Fibroblast of lung (primary cell): ENCODE data around the gene ARHGEF7. TPM values are rescaled to one million over a fixed set of nuclear protein-coding genes. Genes with fewer than 3 reads are reported as not detected.
A peak's percentile ranks its signal among the peaks of the same experiment; 100 is the strongest.

Source experiments
- DNase-seq, 2 donors: peaks; one replicate each; pipeline versions ENCODE4 v3.0.0 to v3.0.0-alpha.2; 2010; ENCODE audit warnings: low read depth in 2 of 2
- H2AFZ ChIP-seq: 2 replicates; pipeline ENCODE4 v1.5.1; 2012; ENCODE audit warnings: low read length, control low read depth, inconsistent platforms
- H3K27ac ChIP-seq: 2 replicates; pipeline ENCODE4 v1.5.1; 2011; ENCODE audit warnings: low read length, control low read depth; ENCODE audit not compliant: insufficient read depth
- H3K27me3 ChIP-seq: 2 replicates; pipeline ENCODE4 v1.5.1; 2011; ENCODE audit warnings: mild to moderate bottlenecking, low read length; ENCODE audit not compliant: control insufficient read depth, insufficient read depth
- H3K36me3 ChIP-seq: 2 replicates; pipeline ENCODE4 v1.5.1; 2011; ENCODE audit warnings: low read length; ENCODE audit not compliant: control insufficient read depth, insufficient read depth
- H3K4me1 ChIP-seq: 2 replicates; pipeline ENCODE4 v1.5.1; 2011; ENCODE audit warnings: low read length; ENCODE audit not compliant: control insufficient read depth, insufficient read depth; ENCODE audit errors: extremely low read depth
- H3K4me2 ChIP-seq: 2 replicates; pipeline ENCODE4 v1.5.1; 2011; ENCODE audit warnings: low read length, control low read depth; ENCODE audit not compliant: insufficient read depth; ENCODE audit errors: extremely low read depth
- H3K4me3 ChIP-seq, 4 experiments: fragments of 200-600 bp in 1 of 4; sonication (generic) in 1 of 4; replicated peaks in 1 of 4; 2 replicates each; pipeline ENCODE4 v1.5.1; 2011 to 2016; ENCODE audit warnings: low read length in 4 of 4, low read depth in 3 of 4, mild to moderate bottlenecking in 3 of 4, control low read depth in 2 of 4, inconsistent platforms in 1 of 4, mixed read lengths in 1 of 4; ENCODE audit not compliant: insufficient read depth in 1 of 4; ENCODE audit errors: control extremely low read depth in 1 of 4
- H3K79me2 ChIP-seq: 2 replicates; pipeline ENCODE4 v1.5.1; 2012; ENCODE audit warnings: mild to moderate bottlenecking, low read length, inconsistent platforms; ENCODE audit not compliant: control insufficient read depth, insufficient read depth
- H3K9ac ChIP-seq: 2 replicates; pipeline ENCODE4 v1.5.1; 2011; ENCODE audit warnings: mild to moderate bottlenecking, low read length, control low read depth; ENCODE audit not compliant: insufficient read depth
- H3K9me3 ChIP-seq: 2 replicates; pipeline ENCODE4 v1.5.1; 2012; ENCODE audit warnings: low read depth, low read length; ENCODE audit not compliant: control insufficient read depth, insufficient read depth
- H4K20me1 ChIP-seq: 2 replicates; pipeline ENCODE4 v1.5.1; 2011; ENCODE audit warnings: low read length; ENCODE audit not compliant: control insufficient read depth, insufficient read depth; ENCODE audit errors: extremely low read depth
- CTCF ChIP-seq, 2 donors: IDR thresholded peaks in 1 of 2; conservative IDR thresholded peaks in 1 of 2; 1 replicate in 1 of 2; 2 replicates in 1 of 2; pipeline ENCODE4 v1.5.1; 2011 to 2012; ENCODE audit warnings: low read length in 2 of 2, control low read depth in 1 of 2, inconsistent platforms in 1 of 2, low read depth in 1 of 2, mild to moderate bottlenecking in 1 of 2
- EZH2 ChIP-seq: IDR thresholded peaks from 2 replicates; pipeline ENCODE4 v1.5.1; 2012; ENCODE audit warnings: low read length, control low read depth, mild to moderate bottlenecking; ENCODE audit errors: missing control alignments
- polyA plus RNA-seq, 2 donors: library from polyadenylated mRNA; depleted of rRNA in 1 of 2; stranded (reverse) in 1 of 2; unstranded in 1 of 2; fragments of >200 nt; gene quantifications; 2 replicates each; pipeline ENCODE4 v1.2.1, GENCODE V29; 2011 to 2012; ENCODE audit warnings: missing spikeins in 1 of 2
- total RNA-seq: library from RNA; depleted of rRNA; stranded (reverse); fragments of >200 nt; gene quantifications from 2 replicates; pipeline ENCODE4 v1.2.1, GENCODE V29; 2014

Gene ARHGEF7
- total and polyA plus RNA-seq, 2 donors (not counting 1 experiment from before 2014, with no cell fraction given) = 29.1 to 42.8 TPM

- Histone ChIP-seq H3K36me3 (no peaks in the 10 kb centered on the region), H3K27ac (no peak overlapping the region), H3K27me3 (no peaks in the 10 kb centered on the region), H3K79me2 (peaks cover 61% of the 10 kb centered on the region), H3K9ac (no peak overlapping the region), H3K4me1 (peaks cover 19% of the 10 kb centered on the region), H2AFZ (no peak overlapping the region), H3K4me3 (no peak overlapping the region), H4K20me1 (no peaks in the 10 kb centered on the region), H3K4me2 (no peak overlapping the region), H3K9me3 (no peaks in the 10 kb centered on the region)
- DNase-seq = peak in 1 of 2 donors; percentile 93
- TF ChIP-seq CTCF (conservative IDR thresholded peaks at IDR 0.05 in 1 of 2, IDR thresholded peaks at IDR 0.05 in 1 of 2; ENCODE audit: low read depth in 1 of 2, low read length in 2 of 2) = no peak
- no peak for TF ChIP-seq EZH2
Observed at GRCh38 chr13:111211789-111212516, 96.8 kb downstream of the ARHGEF7 start.

GRCh38 chr13:111212517-111212873, 97.4 kb downstream of the ARHGEF7 start:
- no peak overlapping the region for H2AFZ ChIP-seq
- H3K9me3 ChIP-seq = no peaks in the 10 kb centered on the region
- H3K27me3 ChIP-seq = no peaks in the 10 kb centered on the region
- no peak for DNase-seq
- H3K79me2 ChIP-seq = peaks cover 63% of the 10 kb centered on the region
- no peaks in the 10 kb centered on the region for H3K36me3 ChIP-seq
- no peak for TF ChIP-seq CTCF (conservative IDR thresholded peaks at IDR 0.05 in 1 of 2, IDR thresholded peaks at IDR 0.05 in 1 of 2; ENCODE audit: low read depth in 1 of 2, low read length in 2 of 2)
- no peak for TF ChIP-seq EZH2
- H3K9ac ChIP-seq = no peak overlapping the region
- no peaks in the 10 kb centered on the region for H4K20me1 ChIP-seq
- peaks cover 19% of the 10 kb centered on the region for H3K4me1 ChIP-seq
- H3K27ac ChIP-seq = no peak overlapping the region
- H3K4me3 ChIP-seq = no peak overlapping the region
- H3K4me2 ChIP-seq = no peak overlapping the region

GRCh38 chr13:111213964-111214726, 99.0 kb downstream of the ARHGEF7 start:
- Histone ChIP-seq H3K4me1 (peaks cover 21% of the 10 kb centered on the region), H3K27me3 (no peaks in the 10 kb centered on the region)

More at GRCh38 chr13:111213964-111214726, 99.0 kb downstream of the ARHGEF7 start:
- Histone ChIP-seq H3K4me2 (no peak overlapping the region), H3K79me2 (peaks cover 59% of the 10 kb centered on the region), H3K9me3 (no peaks in the 10 kb centered on the region), H2AFZ (no peak overlapping the region), H3K36me3 (peaks cover 2% of the 10 kb centered on the region), H3K4me3 (no peak overlapping the region), H3K9ac (no peak overlapping the region), H3K27ac (no peak overlapping the region), H4K20me1 (no peaks in the 10 kb centered on the region)
- TF ChIP-seq EZH2 (no peak), CTCF (conservative IDR thresholded peaks at IDR 0.05 in 1 of 2, IDR thresholded peaks at IDR 0.05 in 1 of 2; ENCODE audit: low read depth in 1 of 2, low read length in 2 of 2) (no peak)
- DNase-seq = no peak
